K562 (cell line): ENCODE data around the gene ACSS2. TPM values are rescaled to one million over a fixed set of nuclear protein-coding genes. Genes with fewer than 3 reads are reported as not detected.
A peak's percentile ranks its signal among the peaks of the same experiment; 100 is the strongest.

Source experiments
- ARID3A ChIP-seq: IDR thresholded peaks from 2 replicates; pipeline ENCODE4 v1.6.1; 2012; ENCODE audit warnings: low read depth, low read length, improper control_type of control experiment, borderline replicate concordance
- CCNT2 ChIP-seq: IDR thresholded peaks from 2 replicates; pipeline ENCODE4 v1.6.1; 2011; ENCODE audit warnings: borderline replicate concordance, low read depth, mild to moderate bottlenecking, moderate library complexity, mixed read lengths, low read length; ENCODE audit not compliant: insufficient read length; ENCODE audit errors: extremely low read depth
- ETV1 ChIP-seq: fragments of 450-650 bp; conservative IDR thresholded peaks from 2 replicates; pipeline ENCODE4 v1.6.1; 2016; ENCODE audit warnings: missing genetic modification characterization, control low read depth, low read depth, missing compliant biosample characterization
- GATAD2A ChIP-seq: fragments of 450-650 bp; IDR thresholded peaks from 2 replicates; pipeline ENCODE4 v1.6.1; 2017
- GTF2B ChIP-seq: IDR thresholded peaks from 2 replicates; pipeline ENCODE4 v1.6.1; 2011; ENCODE audit not compliant: insufficient read length; ENCODE audit errors: extremely low read depth
- IFI16 ChIP-seq: fragments of 250-450 bp; sonication (Bioruptor Pico); IDR thresholded peaks from 2 replicates; pipeline ENCODE4 v2.1.2; 2022; ENCODE audit warnings: mild to moderate bottlenecking, inconsistent platforms
- IRF2 ChIP-seq: sonication (generic); formaldehyde crosslinking; IDR thresholded peaks from 2 replicates; pipeline ENCODE4 v1.8.1; 2022; ENCODE audit warnings: mild to moderate bottlenecking, missing genetic modification reagents
- MBD1 ChIP-seq: fragments of 250-450 bp; sonication (Bioruptor Pico); IDR thresholded peaks from 2 replicates; pipeline ENCODE4 v1.8.0; 2022; ENCODE audit warnings: inconsistent platforms
- MTA3 ChIP-seq: fragments of 450-650 bp; formaldehyde crosslinking; IDR thresholded peaks from 2 replicates; pipeline ENCODE4 v1.6.1; 2017; ENCODE audit warnings: mild to moderate bottlenecking, borderline replicate concordance
- MTF1 ChIP-seq: fragments of 250-450 bp; sonication (Bioruptor Pico); IDR thresholded peaks from 2 replicates; pipeline ENCODE4 v1.9.0; 2021; ENCODE audit warnings: moderate library complexity, mild to moderate bottlenecking, inconsistent platforms, borderline replicate concordance
- NR2C2 ChIP-seq, 2 experiments: fragments of 200-800 bp in 1 of 2; sonication (Bioruptor generic) in 1 of 2; sonication (generic) in 1 of 2; formaldehyde crosslinking in 1 of 2; IDR thresholded peaks; 2 replicates each; pipeline versions ENCODE4 v1.6.1 to v1.8.0; 2016 to 2022; ENCODE audit warnings: mild to moderate bottlenecking in 1 of 2, missing compliant biosample characterization in 1 of 2, missing genetic modification characterization in 1 of 2, missing genetic modification reagents in 1 of 2
- PHF8 ChIP-seq: fragments of 200-600 bp; sonication (generic); IDR thresholded peaks from 2 replicates; pipeline ENCODE4 v1.6.1; 2012; ENCODE audit warnings: mixed run types, mild to moderate bottlenecking, inconsistent platforms, low read length, moderate library complexity, borderline replicate concordance
- PML ChIP-seq: IDR thresholded peaks from 2 replicates; pipeline ENCODE4 v1.6.1; 2012; ENCODE audit warnings: low read length, inconsistent platforms
- POLR3G ChIP-seq: IDR thresholded peaks from 2 replicates; pipeline ENCODE4 v1.6.1; 2011; ENCODE audit not compliant: insufficient read length, insufficient replicate concordance; ENCODE audit errors: extremely low read depth
- PRDM10 ChIP-seq: fragments of 450-650 bp; IDR thresholded peaks from 2 replicates; pipeline ENCODE4 v1.6.1; 2018; ENCODE audit not compliant: partially characterized antibody
- TCF15 ChIP-seq: fragments of 250-450 bp; sonication (Bioruptor Pico); IDR thresholded peaks from 2 replicates; pipeline ENCODE4 v1.8.0; 2022; ENCODE audit warnings: moderate library complexity, mild to moderate bottlenecking, inconsistent platforms
- USF1 ChIP-seq: sonication (generic); formaldehyde crosslinking; IDR thresholded peaks from 2 replicates; pipeline ENCODE4 v1.9.0; 2022; ENCODE audit warnings: mild to moderate bottlenecking, missing genetic modification reagents
- ZNF239 ChIP-seq: fragments of 250-450 bp; sonication (Bioruptor Pico); IDR thresholded peaks from 2 replicates; pipeline ENCODE4 v1.4.0; 2020; ENCODE audit warnings: mild to moderate bottlenecking
- ZNF408 ChIP-seq: fragments of 250-450 bp; sonication (Bioruptor Pico); IDR thresholded peaks from 2 replicates; pipeline ENCODE4 v1.4.0; 2020; ENCODE audit warnings: low read depth, mild to moderate bottlenecking, moderate library complexity
- polyA plus RNA-seq, 8 experiments: library from polyadenylated mRNA; depleted of rRNA in 4 of 8; stranded (reverse) in 5 of 8; unstranded in 3 of 8; fragments of >200 nt; fragmentation: Nextera tagmentation in 2 of 8; fragmentation: Illumina TruSeq in 1 of 8; extraction: Ambion mirVana in 2 of 8; extraction: Trizol in 1 of 8; gene quantifications; 2 replicates each; pipeline versions ENCODE4 v1.2.1 to v1.2.3, GENCODE V29; 2011 to 2014; ENCODE audit warnings: inconsistent platforms in 1 of 8, missing spikeins in 1 of 8
- total RNA-seq, 7 experiments: library from RNA; depleted of rRNA in 6 of 7; stranded (reverse); fragments of >200 nt in 6 of 7; fragmentation: Illumina TruSeq in 2 of 7; extraction: Trizol in 2 of 7; gene quantifications; 2 replicates each; pipeline versions ENCODE4 v1.2.1 to v1.2.3, GENCODE V29; 2011 to 2021; ENCODE audit warnings: low replicate concordance in 1 of 7

Gene ACSS2
- total and polyA plus RNA-seq, 9 of the 15 experiments (the other 6 are each of a cell fraction or from before 2014, with no cell fraction given), result 21.9 to 246 (median 66.2) TPM

GRCh38 chr20:34956041-34956458, 79.6 kb downstream of the ACSS2 start (continued):
- TF ChIP-seq NR2C2 (CRISPR knock-in tag; IDR thresholded peaks at IDR 0.05) (no peak), NR2C2 (tag; IDR thresholded peaks at IDR 0.05) (no peak), MTF1 (CRISPR knock-in tag) (no peak), ETV1 (tag) (0 out of 2 replicates have a peak, but pooled peaks have one; percentile 5), IRF2 (no peak), ZNF408 (CRISPR knock-in tag) (no peak), POLR3G (no peak), PRDM10 (no peak), PML (no peak), MTA3 (no peak), GTF2B (no peak), IFI16 (CRISPR knock-in tag) (no peak), CCNT2 (no peak), GATAD2A (0 out of 2 replicates have a peak, but pooled peaks have one; percentile 3), PHF8 (no peak), ARID3A (no peak), MBD1 (CRISPR knock-in tag) (no peak), TCF15 (CRISPR knock-in tag) (no peak), USF1 (CRISPR knock-in tag) (no peak), ZNF239 (no peak)
